ENCODE results near the gene FARS2.

The FARS2 gene

GRCh38 chr6:5287205-5287965 lies 26.1 kb downstream of the FARS2 start:
- Histone ChIP-seq H3K79me2 (ENCODE audit: control insufficient read depth, insufficient read depth, low read length, poor library complexity) (no peaks in the 10 kb centered on the region), H3K36me3 (ENCODE audit: control insufficient read depth in 1 of 2, insufficient read depth in 2 of 2, low read length in 2 of 2) (no peaks in the 10 kb centered on the region), H3K9me3 (ENCODE audit: insufficient read depth, low read depth, low read length) (no peaks in the 10 kb centered on the region), H3K27me3 (ENCODE audit: insufficient read depth, low read length) (no peaks in the 10 kb centered on the region), H2BK120ac (ENCODE audit: insufficient read depth, low read length, poor library complexity) (no peak overlapping the region), H2AK5ac (ENCODE audit: low read length) (no peak overlapping the region), H3K27ac (ENCODE audit: low read depth, low read length) (no peak overlapping the region), H3K14ac (ENCODE audit: low read length) (no peak overlapping the region), H3K9ac (ENCODE audit: low read length) (no peak overlapping the region), H3K4ac (ENCODE audit: low read depth, low read length) (no peak overlapping the region), H3K79me1 (ENCODE audit: low read length) (no peaks in the 10 kb centered on the region), H3K4me3 (ENCODE audit: low read depth, low read length) (no peak overlapping the region), H3K4me1 (ENCODE audit: control insufficient read depth in 1 of 2, insufficient read depth in 2 of 2, low read length in 2 of 2) (peaks cover 2 to 4% of the 10 kb centered on the region in 2 experiments), H4K91ac (ENCODE audit: low read depth, low read length) (no peak overlapping the region), H2BK12ac (ENCODE audit: low read length) (no peak overlapping the region), H3K4me2 (ENCODE audit: low read length) (no peak overlapping the region), H3K18ac (ENCODE audit: low read length) (no peak overlapping the region), H4K8ac (ENCODE audit: low read depth, low read length) (no peak overlapping the region), H2AFZ (ENCODE audit: insufficient read depth, low read length, poor library complexity) (no peak overlapping the region), H2BK5ac (ENCODE audit: low read depth, low read length, poor library complexity) (no peak overlapping the region), H3K23ac (ENCODE audit: low read length) (no peak overlapping the region), H4K12ac (ENCODE audit: low read depth, low read length) (no peak overlapping the region)
- no CpG with 5 or more reads among the region's 12 CpGs for WGBS (ENCODE audit: extremely low coverage, insufficient coverage, insufficient read length)
- peak; percentile 4 to 23 for DNase-seq

- Histone ChIP-seq H3K79me1 (ENCODE audit: low read length) (no peaks in the 10 kb centered on the region), H3K36me3 (ENCODE audit: control insufficient read depth in 1 of 2, insufficient read depth in 2 of 2, low read length in 2 of 2) (no peaks in the 10 kb centered on the region), H3K9me3 (ENCODE audit: insufficient read depth, low read depth, low read length) (no peaks in the 10 kb centered on the region), H3K4me3 (ENCODE audit: low read depth, low read length) (no peak overlapping the region), H2BK5ac (ENCODE audit: low read depth, low read length, poor library complexity) (no peak overlapping the region), H3K27me3 (ENCODE audit: insufficient read depth, low read length) (no peaks in the 10 kb centered on the region), H4K12ac (ENCODE audit: low read depth, low read length) (no peak overlapping the region), H3K14ac (ENCODE audit: low read length) (no peak overlapping the region), H4K91ac (ENCODE audit: low read depth, low read length) (no peak overlapping the region), H3K9ac (ENCODE audit: low read length) (no peak overlapping the region), H3K79me2 (ENCODE audit: control insufficient read depth, insufficient read depth, low read length, poor library complexity) (no peaks in the 10 kb centered on the region), H3K18ac (ENCODE audit: low read length) (no peak overlapping the region), H2AK5ac (ENCODE audit: low read length) (no peak overlapping the region), H3K23ac (ENCODE audit: low read length) (no peak overlapping the region), H2AFZ (ENCODE audit: insufficient read depth, low read length, poor library complexity) (no peak overlapping the region), H3K27ac (ENCODE audit: low read depth, low read length) (no peak overlapping the region), H3K4me1 (ENCODE audit: control insufficient read depth in 1 of 2, insufficient read depth in 2 of 2, low read length in 2 of 2) (peaks cover 2 to 4% of the 10 kb centered on the region in 2 experiments), H2BK120ac (ENCODE audit: insufficient read depth, low read length, poor library complexity) (no peak overlapping the region), H4K8ac (ENCODE audit: low read depth, low read length) (no peak overlapping the region), H3K4ac (ENCODE audit: low read depth, low read length) (no peak overlapping the region), H3K4me2 (ENCODE audit: low read length) (no peak overlapping the region), H2BK12ac (ENCODE audit: low read length) (no peak overlapping the region)
- DNase-seq: no peak
- no CpG with 5 or more reads among the region's 2 CpGs for WGBS (ENCODE audit: extremely low coverage, insufficient coverage, insufficient read length)
Measured at GRCh38 chr6:5287966-5288297, 26.6 kb downstream of the FARS2 start.

GRCh38 chr6:5290097-5290496 lies 28.8 kb downstream of the FARS2 start:
- Histone ChIP-seq H4K8ac (ENCODE audit: low read depth, low read length) (no peak overlapping the region), H2BK12ac (ENCODE audit: low read length) (no peak overlapping the region), H3K4me2 (ENCODE audit: low read length) (no peak overlapping the region), H3K4me3 (ENCODE audit: low read depth, low read length) (no peak overlapping the region), H3K27me3 (ENCODE audit: insufficient read depth, low read length) (no peaks in the 10 kb centered on the region), H3K18ac (ENCODE audit: low read length) (no peak overlapping the region), H2BK120ac (ENCODE audit: insufficient read depth, low read length, poor library complexity) (no peak overlapping the region), H3K79me1 (ENCODE audit: low read length) (no peaks in the 10 kb centered on the region), H4K91ac (ENCODE audit: low read depth, low read length) (no peak overlapping the region), H3K36me3 (ENCODE audit: control insufficient read depth in 1 of 2, insufficient read depth in 2 of 2, low read length in 2 of 2) (no peaks in the 10 kb centered on the region), H3K27ac (ENCODE audit: low read depth, low read length) (no peak overlapping the region), H3K23ac (ENCODE audit: low read length) (no peak overlapping the region), H3K14ac (ENCODE audit: low read length) (no peak overlapping the region), H3K9me3 (ENCODE audit: insufficient read depth, low read depth, low read length) (no peaks in the 10 kb centered on the region), H2AK5ac (ENCODE audit: low read length) (no peak overlapping the region), H3K79me2 (ENCODE audit: control insufficient read depth, insufficient read depth, low read length, poor library complexity) (no peaks in the 10 kb centered on the region), H3K4ac (ENCODE audit: low read depth, low read length) (no peak overlapping the region), H3K4me1 (ENCODE audit: control insufficient read depth in 1 of 2, insufficient read depth in 2 of 2, low read length in 2 of 2) (peaks cover 2 to 4% of the 10 kb centered on the region in 2 experiments), H4K12ac (ENCODE audit: low read depth, low read length) (no peak overlapping the region), H3K9ac (ENCODE audit: low read length) (no peak overlapping the region), H2BK5ac (ENCODE audit: low read depth, low read length, poor library complexity) (no peak overlapping the region), H2AFZ (ENCODE audit: insufficient read depth, low read length, poor library complexity) (no peak overlapping the region)
- WGBS (ENCODE audit: extremely low coverage, insufficient coverage, insufficient read length): no CpG with 5 or more reads among the region's 1 CpG
- no peak for DNase-seq

GRCh38 chr6:5290500-5290899 lies 29.2 kb downstream of the FARS2 start:
- H4K12ac ChIP-seq (ENCODE audit: low read depth, low read length): no peak overlapping the region
- no peak overlapping the region for H4K91ac ChIP-seq (ENCODE audit: low read depth, low read length)
- no peak for DNase-seq
- H2AFZ ChIP-seq (ENCODE audit: insufficient read depth, low read length, poor library complexity): no peak overlapping the region
- no peaks in the 10 kb centered on the region for H3K27me3 ChIP-seq (ENCODE audit: insufficient read depth, low read length)
- H3K18ac ChIP-seq (ENCODE audit: low read length): no peak overlapping the region
- H3K4me1 ChIP-seq (ENCODE audit: control insufficient read depth in 1 of 2, insufficient read depth in 2 of 2, low read length in 2 of 2): peaks cover 2% of the 10 kb centered on the region in 2 experiments
- H3K4me3 ChIP-seq (ENCODE audit: low read depth, low read length): no peak overlapping the region
- no peak overlapping the region for H3K23ac ChIP-seq (ENCODE audit: low read length)
- H3K14ac ChIP-seq (ENCODE audit: low read length): no peak overlapping the region
- no peak overlapping the region for H2BK120ac ChIP-seq (ENCODE audit: insufficient read depth, low read length, poor library complexity)
- no peak overlapping the region for H2BK12ac ChIP-seq (ENCODE audit: low read length)
- no peak overlapping the region for H2AK5ac ChIP-seq (ENCODE audit: low read length)
- H3K79me2 ChIP-seq (ENCODE audit: control insufficient read depth, insufficient read depth, low read length, poor library complexity): no peaks in the 10 kb centered on the region
- no peaks in the 10 kb centered on the region for H3K79me1 ChIP-seq (ENCODE audit: low read length)
- H3K27ac ChIP-seq (ENCODE audit: low read depth, low read length): no peak overlapping the region
- H3K4ac ChIP-seq (ENCODE audit: low read depth, low read length): no peak overlapping the region
- H3K9me3 ChIP-seq (ENCODE audit: insufficient read depth, low read depth, low read length): no peaks in the 10 kb centered on the region
- no peak overlapping the region for H3K4me2 ChIP-seq (ENCODE audit: low read length)
- H2BK5ac ChIP-seq (ENCODE audit: low read depth, low read length, poor library complexity): no peak overlapping the region
- H3K9ac ChIP-seq (ENCODE audit: low read length): no peak overlapping the region
- no peak overlapping the region for H4K8ac ChIP-seq (ENCODE audit: low read depth, low read length)
- H3K36me3 ChIP-seq (ENCODE audit: control insufficient read depth in 1 of 2, insufficient read depth in 2 of 2, low read length in 2 of 2): no peaks in the 10 kb centered on the region
